NCI-H2171 (cell line): Measurements from ENCODE around the gene CYP27A1.
"Not testable (repeated sequence)": the region's sequence is repeated elsewhere in the genome, so short reads cannot be mapped to it uniquely, and the experiment has no call there.

Experiments used
- DNase-seq: peaks from one replicate; lab custom pipeline; 2025; lab: John Stamatoyannopoulos, UW

Gene CYP27A1

DNA sequence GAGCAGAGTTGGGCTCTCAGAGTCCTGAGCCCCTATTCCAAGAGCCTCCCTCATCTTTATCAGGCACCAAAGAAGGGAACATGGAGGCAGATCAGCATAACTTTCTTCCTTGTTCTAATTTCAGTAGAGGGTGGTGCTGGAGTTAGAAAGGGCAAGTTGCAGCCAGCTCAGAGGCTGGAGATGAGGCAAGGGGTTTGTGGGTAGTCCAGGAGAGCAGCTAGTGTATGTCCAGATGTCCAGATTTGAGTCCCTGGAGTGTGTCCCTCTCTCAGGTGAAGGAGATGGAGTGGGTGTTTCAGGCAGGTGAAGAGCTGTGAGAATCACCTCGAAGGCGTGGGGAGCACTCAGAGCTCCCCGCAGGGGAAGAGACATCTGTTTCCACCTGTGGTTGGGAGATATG, 50.1 kb downstream of the CYP27A1 start:
- no peak for DNase-seq

DNA sequence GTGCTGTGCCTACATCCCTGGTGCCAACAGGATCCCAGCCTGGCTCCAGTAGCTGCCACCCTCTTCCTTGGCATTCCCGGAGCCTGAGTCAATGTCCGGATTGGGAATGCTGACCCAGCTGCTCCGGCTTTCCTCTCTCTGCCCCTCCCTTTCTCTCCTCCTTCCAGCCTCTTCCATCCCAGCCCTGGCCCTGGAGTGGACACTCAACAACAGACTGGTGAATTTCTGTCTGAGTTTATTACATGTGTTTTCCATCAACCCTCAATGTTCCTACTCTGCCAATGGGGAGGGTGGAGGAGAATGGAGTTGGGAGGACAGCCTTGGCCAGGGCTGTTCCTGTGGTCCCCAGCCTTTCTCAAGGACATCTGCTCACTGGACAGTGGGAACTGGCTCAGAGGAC, 50.6 kb downstream of the CYP27A1 start:
- no peak for DNase-seq

DNA sequence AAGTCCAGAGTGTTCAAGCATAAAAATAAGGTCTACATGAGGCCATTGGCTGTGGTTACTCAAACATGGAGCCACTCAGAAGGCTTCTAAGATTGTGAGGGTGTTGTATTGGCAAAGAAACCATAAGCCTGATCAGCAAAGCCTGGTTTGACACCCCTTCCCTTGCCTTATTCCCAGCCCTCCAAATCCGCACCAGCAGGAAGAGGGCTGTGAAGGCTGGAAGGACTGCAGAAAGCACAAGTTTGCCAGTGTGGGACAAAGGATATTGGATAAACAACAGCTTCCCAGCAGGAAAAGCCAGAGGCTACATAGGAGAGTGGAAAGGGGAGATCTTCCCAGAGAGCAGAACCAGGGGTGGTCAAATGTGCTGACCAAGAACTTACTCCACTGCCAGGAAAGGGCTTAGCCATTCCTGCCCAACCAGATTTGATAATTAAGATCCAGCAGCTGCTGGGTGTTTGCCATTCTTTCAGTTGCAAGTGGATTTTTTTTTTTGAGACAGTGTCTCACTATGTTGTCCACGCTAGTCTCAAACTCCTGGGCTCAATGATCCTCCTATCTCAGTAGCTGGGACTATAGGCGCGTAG, 51.2 kb downstream of the CYP27A1 start:
- DNase-seq: no peak

DNA sequence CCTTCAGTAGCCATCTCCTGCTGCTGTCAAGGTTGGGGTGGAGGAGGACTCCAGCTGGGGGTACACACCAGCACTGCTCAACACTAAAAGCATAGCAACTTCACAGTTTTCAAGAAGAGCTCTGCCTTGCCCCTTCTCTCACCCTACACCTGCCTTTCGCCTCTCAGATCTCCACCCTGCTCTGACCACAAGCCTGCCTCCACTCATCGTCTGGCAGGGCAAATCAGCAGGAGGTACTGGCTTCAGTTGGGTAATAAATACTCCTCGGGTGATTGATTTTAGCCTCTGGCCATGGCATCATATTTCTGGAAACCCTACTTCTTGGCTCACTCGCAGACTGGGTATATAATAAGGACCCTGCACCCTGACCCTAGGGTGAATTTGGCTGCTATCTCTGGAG, 52.7 kb downstream of the CYP27A1 start:
- no peak for DNase-seq

DNA sequence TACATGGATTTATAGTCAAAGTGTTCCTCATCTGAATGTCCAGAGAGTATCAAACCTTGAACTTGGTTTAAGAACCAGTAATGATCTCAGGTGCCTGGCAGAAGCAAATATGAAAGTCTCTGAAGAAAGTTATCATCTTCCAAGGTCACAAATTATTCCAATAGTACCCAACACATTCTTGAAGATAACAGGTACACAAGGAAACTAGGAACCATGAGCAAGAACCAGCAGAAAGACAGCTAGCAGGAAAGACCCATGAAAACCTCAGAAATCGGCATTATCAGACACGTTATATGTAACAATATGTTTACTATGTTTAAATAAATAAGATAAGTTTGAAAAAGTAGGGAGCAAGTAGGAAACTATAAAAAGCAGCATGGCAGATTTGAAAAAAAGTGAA, 55.5 kb downstream of the CYP27A1 start:
- no peak for DNase-seq

DNA sequence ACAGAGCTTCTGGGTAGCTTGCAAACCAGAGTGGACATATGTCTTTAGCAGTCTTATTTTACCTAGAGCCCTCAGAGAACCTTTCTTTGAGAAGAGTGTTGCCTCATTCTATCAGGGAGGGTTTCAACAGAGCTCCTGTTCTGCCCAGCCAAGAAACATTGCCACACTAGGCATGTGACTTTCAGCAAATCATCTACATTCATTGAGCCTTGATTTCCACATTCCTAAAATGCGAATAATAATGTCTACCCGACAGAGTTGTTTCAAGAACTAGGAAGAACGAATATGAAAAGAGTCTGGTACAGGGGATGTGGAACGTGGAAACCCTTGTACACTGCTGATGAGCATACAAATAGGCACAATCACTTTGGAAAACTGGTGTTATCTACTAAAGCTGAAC, 57.5 kb downstream of the CYP27A1 start:
- DNase-seq: no peak

DNA sequence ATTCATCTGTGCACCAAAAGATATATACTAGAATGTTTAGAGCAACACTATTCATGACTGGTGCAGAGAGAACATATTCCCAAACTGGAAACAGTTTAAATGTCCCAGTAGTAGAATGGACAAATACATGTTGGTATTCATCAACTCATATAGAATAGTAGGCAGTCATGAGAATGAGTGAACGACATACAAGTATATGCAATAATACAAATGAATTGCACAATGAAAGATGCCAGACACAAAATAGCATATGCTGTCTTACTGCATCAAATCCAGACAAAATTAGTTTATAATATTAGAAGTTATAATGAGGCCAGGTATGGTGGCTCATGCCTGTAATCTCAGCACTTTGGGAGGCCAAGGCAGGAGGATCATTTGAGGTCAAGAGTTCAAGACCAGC, 57.9 kb downstream of the CYP27A1 start:
- DNase-seq: no peak

DNA sequence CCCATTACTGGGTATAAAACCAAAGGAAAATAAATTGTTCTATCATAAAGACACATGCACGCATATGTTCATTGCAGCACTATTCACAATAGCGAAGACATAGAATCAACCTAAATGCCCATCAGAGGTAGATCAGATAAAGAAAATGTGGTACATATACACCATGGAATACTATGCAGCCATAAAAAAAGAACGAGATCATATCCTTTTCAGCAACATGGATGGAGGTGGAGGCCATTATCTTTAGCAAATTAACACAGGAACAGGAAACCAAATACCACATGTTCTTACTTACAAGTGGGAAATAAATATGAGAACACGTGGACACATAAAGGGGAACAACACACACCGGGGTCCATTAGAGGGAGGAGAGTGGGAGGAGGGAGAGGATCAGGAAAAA, 62.4 kb downstream of the CYP27A1 start:
- DNase-seq: not testable (repeated sequence)

DNA sequence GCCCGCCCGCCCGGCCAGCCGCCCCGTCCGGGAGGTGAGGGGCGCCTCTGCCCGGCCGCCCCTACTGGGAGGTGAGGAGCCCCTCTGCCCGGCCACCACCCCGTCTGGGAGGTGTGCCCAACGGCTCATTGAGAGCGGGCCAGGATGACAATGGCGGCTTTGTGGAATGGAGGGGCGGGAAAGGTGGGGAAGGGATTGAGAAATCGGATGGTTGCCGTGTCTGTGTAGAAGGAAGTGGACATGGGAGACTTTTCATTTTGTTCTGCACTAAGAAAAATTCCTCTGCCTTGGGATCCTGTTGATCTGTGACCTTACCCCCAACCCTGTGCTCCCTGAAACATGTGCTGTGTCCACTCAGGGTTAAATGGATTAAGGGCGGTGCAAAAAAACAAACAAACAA, 65.0 kb downstream of the CYP27A1 start:
- not testable (repeated sequence) for DNase-seq

DNA sequence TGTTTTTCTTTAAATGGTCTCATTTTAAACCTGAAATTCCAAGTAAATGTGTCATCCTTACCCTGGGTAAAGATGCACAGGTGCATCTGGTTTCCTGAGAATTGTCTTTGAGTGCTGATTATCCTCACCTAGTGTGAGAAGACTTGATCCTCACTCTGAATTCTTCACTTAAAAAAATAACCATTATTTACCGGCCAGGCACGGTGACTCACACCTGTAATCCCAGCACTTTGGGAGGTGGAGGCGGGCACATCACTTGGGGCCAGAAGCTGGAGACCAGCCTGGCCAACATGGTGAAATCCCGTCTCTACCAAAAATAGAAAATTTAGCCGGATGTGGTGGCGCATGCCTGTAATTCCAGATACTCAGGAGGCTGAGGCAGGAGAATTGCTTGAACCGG, 67.8 kb downstream of the CYP27A1 start:
- DNase-seq: no peak

DNA sequence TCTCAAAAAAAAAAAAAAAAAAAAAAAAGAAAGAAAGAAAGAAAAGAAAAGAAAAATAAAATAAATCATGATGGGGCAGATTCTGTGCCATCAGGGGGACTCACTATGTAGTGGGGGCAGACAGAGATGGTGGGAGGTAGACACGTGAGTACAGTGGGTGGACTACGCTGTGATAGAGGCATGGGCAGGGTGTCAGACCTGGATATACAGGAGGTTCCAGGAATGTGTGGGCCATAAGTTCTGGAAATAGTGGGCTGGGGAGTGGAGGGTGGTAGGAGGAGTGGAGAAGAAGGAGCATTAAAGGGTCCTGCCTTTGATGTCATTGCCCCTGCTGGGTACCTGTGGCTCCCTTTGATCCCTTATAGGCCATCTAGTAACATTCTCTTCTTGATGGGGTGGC, 68.8 kb downstream of the CYP27A1 start:
- DNase-seq: no peak

DNA sequence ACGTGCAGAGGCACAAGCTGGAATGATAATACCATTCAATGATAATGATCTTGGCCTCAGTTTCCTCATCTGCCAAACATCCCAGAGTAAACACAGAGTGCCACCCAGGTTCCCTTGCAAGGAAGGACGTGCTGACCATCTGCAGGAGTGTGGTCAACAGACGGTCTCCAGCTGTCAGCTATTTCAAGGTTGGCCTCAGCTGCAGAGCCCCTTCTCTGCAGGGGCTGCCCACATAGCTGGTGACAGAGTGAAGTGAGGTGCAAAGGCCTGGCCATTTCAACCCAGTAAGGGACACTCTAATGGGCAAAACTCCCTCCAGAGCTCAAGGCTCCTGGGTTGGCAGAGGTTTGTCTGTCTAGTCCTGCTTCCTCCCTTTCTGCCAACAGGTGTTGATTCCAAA, 69.3 kb downstream of the CYP27A1 start:
- no peak for DNase-seq

DNA sequence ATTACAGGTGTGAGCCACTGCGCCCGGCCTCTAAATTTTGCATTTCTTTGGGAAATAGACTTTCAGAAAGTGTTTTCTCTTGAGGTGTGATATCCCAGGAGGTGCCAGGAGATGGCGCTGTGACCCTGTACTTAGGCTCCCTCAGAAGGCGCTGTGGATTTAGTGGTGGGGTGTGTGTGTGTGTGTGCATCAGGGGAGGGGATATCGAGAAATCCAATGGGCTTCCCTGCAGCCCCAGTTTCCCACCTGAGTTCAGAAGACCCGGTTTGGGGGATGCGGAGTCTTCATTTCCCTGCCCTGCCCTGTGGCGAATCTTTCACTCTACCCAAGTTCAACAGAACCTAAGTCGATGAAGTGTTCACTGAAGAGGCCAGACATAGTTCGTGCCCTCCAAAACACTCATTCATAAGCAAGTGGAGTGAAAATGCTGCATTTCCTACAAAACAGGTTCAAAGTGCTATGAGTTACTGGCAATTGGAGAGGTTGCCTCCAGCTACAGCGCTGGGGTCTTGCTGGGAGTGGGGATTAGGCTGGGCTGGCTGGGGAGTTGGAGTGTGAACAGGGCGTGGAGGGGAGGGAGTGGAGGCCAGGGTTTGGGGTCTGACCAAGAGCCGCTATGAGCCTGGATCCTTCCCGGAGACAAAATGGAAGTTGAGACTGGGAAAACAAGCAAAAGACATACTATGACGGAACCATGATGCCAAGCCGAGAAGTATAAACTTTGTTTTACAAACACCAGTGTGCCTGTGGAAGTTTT, 71.1 kb downstream of the CYP27A1 start:
- DNase-seq: peak; percentile 48

DNA sequence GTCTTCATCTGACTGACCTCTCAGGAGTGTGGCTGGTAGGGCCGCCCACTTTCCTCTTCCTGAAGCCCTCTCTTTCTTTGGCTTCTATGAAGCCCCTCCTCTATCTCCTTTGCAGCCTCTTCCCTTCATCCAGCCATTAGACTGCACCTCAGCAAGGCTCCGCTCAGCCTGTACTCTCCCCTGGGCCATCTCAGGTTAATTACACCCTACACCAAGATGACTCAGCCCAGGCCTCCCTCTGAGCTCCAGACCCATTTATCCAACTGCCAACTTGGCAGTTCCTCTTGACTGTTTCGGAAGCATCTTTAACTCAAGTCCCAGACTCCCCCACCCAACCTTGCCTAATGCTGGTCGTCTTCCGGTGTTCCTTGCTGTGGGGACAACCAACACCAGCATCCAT, 71.8 kb downstream of the CYP27A1 start:
- peak; percentile 10 for DNase-seq

DNA sequence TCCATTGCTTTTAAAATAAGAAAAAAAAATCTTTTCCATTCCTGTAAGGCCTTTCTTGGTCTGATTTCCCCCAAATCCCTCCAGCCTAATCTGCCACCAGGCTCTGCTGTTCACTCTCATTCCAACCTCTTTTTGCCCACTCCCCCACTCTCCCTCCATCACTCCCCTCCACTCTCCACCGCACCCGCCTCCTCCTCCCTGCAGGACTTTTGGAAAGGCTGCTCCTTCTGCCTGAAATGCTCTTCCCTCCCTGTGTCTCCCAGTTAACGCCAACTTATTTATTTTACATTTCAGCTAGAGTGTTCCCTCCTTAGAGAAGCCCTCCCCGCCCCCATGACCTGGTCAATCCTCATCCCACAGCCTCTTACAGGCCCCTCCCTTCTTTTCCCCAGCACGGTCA, 72.9 kb downstream of the CYP27A1 start:
- no peak for DNase-seq

DNA sequence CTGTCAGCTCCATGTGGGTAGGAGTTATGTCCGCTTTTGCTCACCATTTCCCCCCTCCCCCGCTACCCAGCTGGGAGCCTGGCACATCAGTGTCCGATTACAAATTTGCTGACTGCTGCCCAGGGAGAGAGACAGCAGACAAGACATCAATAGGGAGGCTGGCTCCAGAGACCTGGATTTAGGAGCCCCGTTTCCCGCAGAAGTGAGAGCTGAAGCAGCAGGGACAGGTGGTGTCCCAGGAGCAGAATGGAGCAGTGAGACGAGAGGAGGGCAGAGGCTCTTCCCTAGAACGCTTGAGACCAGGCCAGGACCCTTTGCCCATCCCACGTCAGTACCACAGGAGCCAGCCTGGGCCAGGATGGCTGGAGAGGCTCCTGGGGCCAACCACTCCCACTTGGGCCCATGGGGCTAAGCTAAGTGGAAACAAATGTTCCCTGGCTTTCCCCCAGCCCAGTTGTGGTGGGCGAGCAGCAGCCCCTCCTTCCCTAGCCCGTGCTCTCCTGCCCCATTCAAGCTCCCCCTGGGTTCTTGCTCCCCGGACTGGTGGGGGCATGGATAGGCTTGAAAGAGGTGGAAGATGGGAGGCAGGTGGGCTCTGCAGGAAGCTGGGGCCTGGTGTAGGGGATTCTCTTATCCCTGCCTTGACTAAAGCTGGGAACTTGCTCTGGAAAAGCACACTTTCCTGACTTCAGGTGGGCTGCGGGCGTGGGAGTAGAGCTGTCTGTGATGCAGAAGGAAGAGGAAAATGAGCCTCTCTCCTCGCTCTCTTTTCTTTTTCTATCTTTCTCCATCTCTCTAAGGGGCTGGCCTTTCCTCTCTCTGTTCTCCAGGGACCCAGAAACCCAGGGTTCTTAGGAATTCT, 73.6 kb downstream of the CYP27A1 start:
- peak; percentile 20 for DNase-seq

DNA sequence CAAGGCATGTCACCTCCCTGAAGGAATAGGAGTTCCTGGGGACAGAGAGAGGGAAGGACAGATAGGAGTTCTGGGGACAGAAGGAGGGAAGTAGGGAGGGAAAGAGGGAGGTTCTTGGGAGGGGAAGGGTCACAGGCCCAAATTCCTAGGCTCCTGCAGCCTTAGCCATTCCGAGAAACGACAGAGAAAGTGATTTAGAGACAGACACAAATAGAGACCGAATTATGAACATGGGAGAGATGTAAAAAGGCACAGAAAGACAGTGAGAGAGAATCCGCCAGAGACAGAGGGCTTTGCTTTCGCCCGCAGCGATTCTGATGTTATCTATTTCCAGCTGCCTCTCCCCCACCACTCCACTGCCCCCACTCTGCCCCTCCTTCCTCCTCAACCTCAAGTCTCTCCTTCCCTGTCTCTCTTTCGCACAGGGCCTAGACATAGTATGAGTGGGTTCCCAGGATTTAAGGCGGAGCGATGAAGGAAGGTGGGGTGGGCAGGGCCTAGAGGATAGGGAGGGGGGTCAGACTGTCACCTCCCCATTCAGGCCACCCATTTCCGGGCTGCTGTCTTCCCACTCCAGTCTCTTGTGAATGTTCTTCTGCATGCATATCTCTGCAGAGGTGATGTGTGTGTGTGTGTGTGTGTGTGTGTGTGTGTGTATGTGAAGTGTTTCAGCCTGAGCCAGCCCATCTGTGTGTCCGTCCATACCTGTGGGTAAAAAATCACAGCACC, 74.4 kb downstream of the CYP27A1 start:
- no peak for DNase-seq

DNA sequence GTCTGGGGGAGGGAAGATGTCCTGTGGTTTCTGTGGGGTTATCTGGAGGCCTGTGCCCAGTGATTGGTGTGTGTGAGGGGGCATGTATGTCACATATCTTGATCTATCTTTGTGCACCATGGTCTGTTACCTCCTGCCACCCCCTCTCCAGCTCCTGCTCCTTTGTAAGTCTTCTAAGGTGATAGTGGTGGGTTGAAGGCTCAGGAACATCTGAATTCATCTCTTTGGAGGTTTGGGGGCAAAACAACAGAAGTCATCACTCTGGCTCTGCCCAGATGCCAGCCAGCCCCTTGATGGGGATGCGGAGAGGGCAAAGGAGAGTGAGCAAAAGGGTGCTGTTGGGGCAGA, 74.9 kb downstream of the CYP27A1 start:
- DNase-seq: no peak

DNA sequence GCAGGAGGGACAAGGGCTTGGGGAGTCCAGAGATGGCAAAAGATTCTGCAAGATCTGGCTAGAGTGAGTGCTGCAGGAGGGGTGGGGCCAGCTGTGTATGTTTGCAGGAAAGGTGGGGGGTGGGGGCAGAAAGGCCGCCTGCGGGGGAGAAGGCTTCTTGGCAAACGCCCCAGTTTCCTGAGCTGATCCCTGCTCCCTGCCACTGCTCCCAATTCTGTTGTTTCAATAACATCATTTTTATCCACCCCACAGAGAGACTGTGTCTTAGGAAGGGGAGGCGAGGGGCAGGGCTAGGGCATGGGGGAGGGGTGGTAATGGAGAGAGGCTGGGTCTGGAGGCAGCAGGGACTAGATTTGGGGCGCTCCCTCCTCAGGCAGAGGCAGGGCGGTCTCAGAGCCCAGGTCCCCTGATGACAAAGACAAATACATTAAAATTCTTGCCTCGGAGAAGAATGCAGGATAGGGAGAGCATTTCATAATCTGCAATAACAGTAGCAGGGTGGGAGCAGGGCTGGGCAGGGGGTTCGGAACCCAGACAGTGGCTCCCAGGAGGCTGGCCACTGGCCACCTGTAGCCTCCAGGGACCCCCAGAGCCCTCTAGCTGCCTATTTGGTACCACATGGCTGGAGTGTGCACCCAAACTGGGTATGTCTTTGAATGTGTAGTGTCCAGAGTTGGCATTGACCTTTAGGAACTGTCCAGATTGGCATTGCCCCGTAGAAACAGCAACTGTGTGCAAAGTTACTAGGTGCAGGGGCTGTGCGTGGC, 75.6 kb downstream of the CYP27A1 start:
- peak; percentile 18 for DNase-seq

DNA sequence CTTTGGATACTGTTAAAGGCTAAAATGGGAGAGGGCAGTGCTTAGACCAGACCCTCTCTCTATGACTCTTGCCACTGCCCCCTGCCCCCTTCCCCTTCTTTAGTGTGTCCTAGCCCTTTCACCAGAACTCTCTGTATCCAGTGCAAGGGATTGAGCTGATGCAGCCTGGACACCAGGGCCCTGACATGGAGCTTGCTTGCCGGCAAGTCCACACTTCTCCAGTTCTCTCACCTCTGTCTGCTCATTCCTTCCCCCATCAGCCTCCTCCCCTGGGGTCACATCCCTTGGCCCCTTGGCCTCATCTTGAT, 76.1 kb downstream of the CYP27A1 start:
- no peak for DNase-seq

DNA sequence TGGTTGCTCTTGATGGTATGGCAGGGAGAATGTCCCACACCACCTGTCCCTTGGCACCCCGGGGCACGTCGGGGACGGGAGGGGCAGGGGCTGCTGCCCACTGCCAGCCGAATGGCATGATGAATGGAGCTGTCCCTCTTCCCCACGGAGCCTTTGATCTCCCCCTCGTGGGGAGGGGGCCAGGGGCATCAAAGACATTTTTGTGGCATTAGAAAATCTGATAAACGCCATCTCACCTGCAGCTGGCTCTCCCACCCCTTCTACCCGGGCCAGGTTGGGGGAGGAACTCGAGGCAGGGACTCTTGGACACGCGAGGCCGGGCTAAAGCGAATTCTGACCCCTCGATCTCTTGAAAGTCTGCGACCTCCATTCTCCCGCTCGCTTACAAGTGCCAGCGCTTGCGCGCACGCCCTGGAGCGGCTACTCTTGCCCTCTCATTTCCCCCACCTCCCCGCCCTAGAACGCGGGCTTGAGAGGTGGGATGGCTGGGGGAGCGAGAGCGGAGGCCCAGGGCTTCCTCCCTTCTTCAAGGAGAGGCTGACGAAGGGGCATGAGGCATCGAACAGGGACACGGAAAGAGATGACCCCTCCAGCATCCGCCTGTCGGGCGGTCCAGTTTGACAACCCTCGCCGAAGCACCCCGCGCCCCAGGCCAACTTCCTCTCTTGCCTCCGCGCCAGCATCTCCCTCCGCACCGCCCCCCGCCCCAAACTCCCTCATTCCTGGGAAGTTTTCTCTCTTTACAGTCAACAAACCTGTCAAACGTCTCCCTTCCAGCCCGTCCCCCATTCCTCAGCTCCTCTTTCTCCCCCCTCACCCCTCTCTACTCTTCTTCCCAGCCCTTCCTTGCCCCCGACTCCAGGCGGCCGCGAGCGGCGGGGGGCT, 77.0 kb downstream of the CYP27A1 start:
- DNase-seq: no peak
